Activated naive CD4-positive, alpha-beta T cell treated with anti-CD3 and anti-CD28 coated beads for 36 hours (primary cell): ENCODE measurements around the gene RERE. TPM values are rescaled to one million over a fixed set of nuclear protein-coding genes. Genes with fewer than 3 reads are reported as not detected.
A peak's percentile ranks its signal among the peaks of the same experiment; 100 is the strongest.
"Not testable (repeated sequence)": the region's sequence is repeated elsewhere in the genome, so short reads cannot be mapped to it uniquely, and the experiment has no call there.

Experiments
- CTCF ChIA-PET: fragments of 350-600 bp; sonication (Branson Sonifier 250); formaldehyde crosslinking; loops from one replicate; lab custom pipeline; 2021; ENCODE audit warnings: antibody characterized with exemption; lab: Charles Lee
- DNase-seq: peaks from one replicate; pipeline ENCODE4 v3.0.0-alpha.2; 2020
- H3K27ac Mint-ChIP-seq: one replicate; pipeline ENCODE4 v1.8.0; 2021; ENCODE audit warnings: mild to moderate bottlenecking, mixed read lengths
- H3K27me3 Mint-ChIP-seq: one replicate; pipeline ENCODE4 v1.8.0; 2021; ENCODE audit warnings: low read depth, mixed read lengths
- H3K36me3 Mint-ChIP-seq: one replicate; pipeline ENCODE4 v1.8.0; 2021; ENCODE audit warnings: low read depth, mixed read lengths
- H3K4me1 Mint-ChIP-seq: one replicate; pipeline ENCODE4 v1.8.0; 2021; ENCODE audit warnings: low read depth, mixed read lengths
- H3K4me3 Mint-ChIP-seq: one replicate; pipeline ENCODE4 v1.8.0; 2021; ENCODE audit warnings: mild to moderate bottlenecking, moderate library complexity, mixed read lengths
- H3K9me3 Mint-ChIP-seq: one replicate; pipeline ENCODE4 v1.8.0; 2021; ENCODE audit warnings: mixed read lengths
- intact Hi-C: fragments of 100-400 bp; cut with micrococcal nuclease; formaldehyde crosslinking; loops from one replicate; pipeline ENCODE4 v1.15.1; 2023
- total RNA-seq, 2 experiments: library from RNA; stranded (reverse); gene quantifications; one replicate each; pipeline ENCODE4 v1.2.3, GENCODE V29; 2021

Gene RERE
- total RNA-seq, 2 experiments from 2014 or later = 46.4 to 47.6 TPM

GRCh38 chr1:8831340-8831739, 13.9 kb upstream of the RERE start:
- no peaks in the 10 kb centered on the region for H3K9me3 Mint-ChIP-seq
- H3K27ac Mint-ChIP-seq = no peak overlapping the region
- peaks cover 12% of the 10 kb centered on the region for H3K4me1 Mint-ChIP-seq

GRCh38 chr1:8830732-8831131, 13.3 kb upstream of the RERE start:
- H3K27ac Mint-ChIP-seq, H3K4me3 Mint-ChIP-seq, H3K9me3 Mint-ChIP-seq, H3K36me3 Mint-ChIP-seq, DNase-seq, H3K27me3 Mint-ChIP-seq, intact Hi-C loops: not testable (repeated sequence)
- CTCF ChIA-PET = interaction anchor here (2.0 kb wide), 1 partner anchor 18 kb away, joined by 6 read pairs; no protein-coding TSS in a partner anchor
- peaks cover 12% of the 10 kb centered on the region for H3K4me1 Mint-ChIP-seq

More at GRCh38 chr1:8831340-8831739, 13.9 kb upstream of the RERE start:
- Mint-ChIP-seq H3K36me3 (no peaks in the 10 kb centered on the region), H3K27me3 (no peaks in the 10 kb centered on the region), H3K4me3 (no peak overlapping the region)
- intact Hi-C loops = no loop called here
- no peak for DNase-seq
- CTCF ChIA-PET = interaction anchor here (2.0 kb wide), 1 partner anchor 18 kb away, joined by 6 read pairs; no protein-coding TSS in a partner anchor

- Mint-ChIP-seq H3K27ac (no peak overlapping the region), H3K4me3 (no peak overlapping the region), H3K27me3 (no peaks in the 10 kb centered on the region), H3K36me3 (no peaks in the 10 kb centered on the region), H3K4me1 (peaks cover 12% of the 10 kb centered on the region), H3K9me3 (no peaks in the 10 kb centered on the region)
- intact Hi-C loops = no loop called here
- no peak for DNase-seq
- CTCF ChIA-PET = no interaction called here
Measured at GRCh38 chr1:8825985-8826481, 8.6 kb upstream of the RERE start.

DNA sequence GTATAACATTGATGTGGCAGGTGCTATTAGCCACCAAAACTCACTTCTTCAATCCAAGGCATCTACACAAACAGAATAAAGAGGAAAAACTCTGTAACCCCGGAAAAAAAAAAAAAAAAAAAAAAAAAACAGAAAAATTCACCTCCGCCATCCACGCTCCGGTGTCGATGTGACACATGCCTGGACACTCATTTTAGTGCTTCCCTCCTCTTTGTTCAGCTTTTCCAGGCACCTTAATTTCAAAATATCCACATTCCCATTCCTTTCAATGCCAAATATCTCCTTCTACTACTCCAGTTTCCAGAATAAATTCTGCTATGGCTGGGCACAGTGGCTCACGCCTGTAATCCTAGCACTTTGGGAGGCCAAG, 5.8 kb upstream of the RERE start:
- intact Hi-C loops = no loop called here
- H3K36me3 Mint-ChIP-seq = no peaks in the 10 kb centered on the region
- H3K27ac Mint-ChIP-seq = no peak overlapping the region
- H3K9me3 Mint-ChIP-seq = no peaks in the 10 kb centered on the region
- H3K4me3 Mint-ChIP-seq = no peak overlapping the region
- DNase-seq = no peak
- CTCF ChIA-PET = no interaction called here
- H3K27me3 Mint-ChIP-seq = no peaks in the 10 kb centered on the region
- peaks cover 3% of the 10 kb centered on the region for H3K4me1 Mint-ChIP-seq

DNA sequence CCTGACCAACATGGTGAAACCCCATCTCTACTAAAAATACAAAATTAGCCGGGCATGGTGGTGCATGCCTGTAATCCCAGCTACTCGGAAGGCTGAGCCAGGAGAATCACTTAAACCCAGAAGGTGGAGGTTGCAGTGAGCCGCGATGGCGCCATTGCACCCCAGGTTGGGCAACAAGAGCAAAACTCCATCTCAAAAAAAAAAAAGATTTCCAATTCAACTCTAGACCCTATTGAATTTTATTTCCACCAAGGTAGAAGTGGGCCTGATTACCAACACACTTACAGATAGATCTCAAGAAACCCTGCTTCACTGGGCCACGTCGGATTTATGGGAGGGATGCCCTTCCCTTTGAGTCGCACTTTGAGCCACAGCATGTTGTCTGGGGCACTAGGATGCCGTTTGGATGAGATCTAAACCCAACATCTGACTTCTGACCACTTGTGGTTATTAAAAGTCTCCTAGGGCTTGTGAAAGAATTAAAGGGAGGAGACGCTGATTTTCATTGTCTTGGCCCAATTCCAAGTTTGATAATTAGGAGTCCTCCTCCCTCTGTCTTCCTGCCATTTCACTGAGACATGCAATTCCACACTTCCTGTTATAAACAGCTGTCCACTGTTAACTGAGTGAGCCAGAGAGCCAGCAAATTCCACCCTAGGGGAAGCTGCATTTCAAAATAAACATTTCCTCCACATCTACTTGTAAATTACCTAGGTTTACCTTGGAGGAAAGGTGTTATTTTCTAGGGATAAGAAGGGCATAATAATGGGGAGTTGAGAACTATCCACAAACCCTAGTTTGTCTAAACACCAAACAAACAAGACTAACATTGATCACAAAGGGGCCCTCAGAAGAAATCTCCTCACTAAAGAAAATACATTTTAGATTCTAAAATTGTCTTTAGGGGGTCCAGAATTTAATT, 5.2 kb upstream of the RERE start:
- CTCF ChIA-PET = interaction anchor here (1.2 kb wide), 1 partner anchor 26 kb away, joined by 7 read pairs; no protein-coding TSS in a partner anchor
- no peak overlapping the region for H3K27ac Mint-ChIP-seq
- no peak overlapping the region for H3K4me3 Mint-ChIP-seq
- no peaks in the 10 kb centered on the region for H3K36me3 Mint-ChIP-seq
- no peak for DNase-seq
- intact Hi-C loops = no loop called here
- no peaks in the 10 kb centered on the region for H3K9me3 Mint-ChIP-seq
- peaks cover 6% of the 10 kb centered on the region for H3K4me1 Mint-ChIP-seq
- H3K27me3 Mint-ChIP-seq = no peaks in the 10 kb centered on the region

DNA sequence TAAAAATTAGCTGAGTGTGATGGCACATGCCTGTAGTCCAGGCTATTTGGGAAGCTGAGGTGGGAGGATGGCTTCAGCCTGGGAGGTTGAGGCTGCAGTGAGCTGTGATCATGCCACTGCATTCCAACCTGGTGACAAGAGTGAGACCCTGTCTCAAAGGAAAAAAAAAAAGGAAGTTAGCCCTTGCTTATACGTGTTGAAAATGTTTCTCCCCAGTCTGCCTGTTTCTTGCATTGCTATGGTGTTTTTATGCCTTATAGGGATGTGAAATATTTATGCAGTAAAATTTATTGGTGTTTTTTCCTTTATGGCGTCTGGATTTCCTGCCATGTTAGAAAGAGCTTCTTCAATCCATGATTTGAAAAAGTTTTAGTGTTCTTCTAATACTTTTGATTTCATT, 3.6 kb upstream of the RERE start:
- no peaks in the 10 kb centered on the region for H3K9me3 Mint-ChIP-seq
- peaks cover 12% of the 10 kb centered on the region for H3K4me1 Mint-ChIP-seq
- no peak overlapping the region for H3K27ac Mint-ChIP-seq
- no peak overlapping the region for H3K4me3 Mint-ChIP-seq
- CTCF ChIA-PET = interaction anchor here (0.6 to 1.9 kb wide), 4 partner anchors 9 to 184 kb away, joined by 3 to 11 read pairs (median 5); no protein-coding TSS in a partner anchor
- no peak for DNase-seq
- intact Hi-C loops = no loop called here
- peaks cover 6% of the 10 kb centered on the region for H3K36me3 Mint-ChIP-seq
- H3K27me3 Mint-ChIP-seq = no peaks in the 10 kb centered on the region

- H3K27ac Mint-ChIP-seq, CTCF ChIA-PET, H3K9me3 Mint-ChIP-seq, H3K27me3 Mint-ChIP-seq, DNase-seq, H3K36me3 Mint-ChIP-seq: not testable (repeated sequence)
- intact Hi-C loops = loop anchor here (5.0 to 10.0 kb wide), 5 partner anchors 154 to 1034 kb away; partner anchors contain the start of genes GPR157 and PER3
- peaks cover 35% of the 10 kb centered on the region for H3K4me1 Mint-ChIP-seq
- peak overlapping the region; percentile 6 for H3K4me3 Mint-ChIP-seq
Measured at GRCh38 chr1:8818789-8819188, 1.3 kb upstream of the RERE start.

GRCh38 chr1:8818325-8818775, 910 bp upstream of the RERE start:
- H3K4me3 Mint-ChIP-seq = peak overlapping the region; percentile 79
- intact Hi-C loops = loop anchor here (5.0 to 10.0 kb wide), 5 partner anchors 154 to 1034 kb away; partner anchors contain the start of genes GPR157 and PER3
- H3K27me3 Mint-ChIP-seq = no peaks in the 10 kb centered on the region
- H3K9me3 Mint-ChIP-seq = no peaks in the 10 kb centered on the region
- peak; percentile 30 for DNase-seq
- CTCF ChIA-PET = no interaction called here
- peaks cover 6% of the 10 kb centered on the region for H3K36me3 Mint-ChIP-seq
- peaks cover 39% of the 10 kb centered on the region for H3K4me1 Mint-ChIP-seq
- peak overlapping the region; percentile 38 for H3K27ac Mint-ChIP-seq

DNA sequence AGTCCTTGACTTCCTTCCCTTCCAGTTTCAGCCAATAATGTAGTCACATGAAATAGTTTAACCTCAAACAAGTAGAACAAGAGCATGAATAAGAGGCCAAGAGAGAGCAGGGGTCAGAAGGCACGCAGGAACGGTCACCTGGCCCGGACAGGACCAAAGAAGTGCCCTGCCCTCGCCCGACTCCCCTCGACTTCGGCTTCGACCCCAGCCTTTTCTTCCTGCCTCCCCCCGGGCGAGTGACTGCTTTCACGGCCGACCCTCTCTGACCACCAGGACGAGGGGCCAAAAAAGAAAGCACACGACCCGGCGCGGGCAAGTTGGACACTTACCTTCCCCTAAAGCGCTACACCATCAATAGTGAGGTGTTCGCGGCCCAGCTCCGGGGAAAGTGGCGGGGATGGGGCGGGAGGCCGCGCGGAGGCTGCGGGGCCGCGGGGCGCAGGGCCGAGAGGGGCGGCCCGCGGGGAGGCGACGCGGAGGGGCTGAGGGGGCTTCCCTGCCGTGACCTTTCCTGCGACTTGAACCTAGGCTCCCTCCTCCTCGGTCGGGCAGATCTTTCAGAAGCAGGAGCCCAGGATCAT, 519 bp downstream of the RERE start:
- H3K9me3 Mint-ChIP-seq = no peaks in the 10 kb centered on the region
- no peaks in the 10 kb centered on the region for H3K27me3 Mint-ChIP-seq
- peaks cover 47% of the 10 kb centered on the region for H3K4me1 Mint-ChIP-seq
- H3K36me3 Mint-ChIP-seq = peaks cover 6% of the 10 kb centered on the region
- DNase-seq = peak; percentile 13
- peak overlapping the region; percentile 93 for H3K27ac Mint-ChIP-seq
- intact Hi-C loops = loop anchor here (5.0 to 10.0 kb wide), 5 partner anchors 155 to 1032 kb away; partner anchors contain the start of genes GPR157 and PER3
- CTCF ChIA-PET = no interaction called here
- H3K4me3 Mint-ChIP-seq = peak overlapping the region; percentile 86

DNA sequence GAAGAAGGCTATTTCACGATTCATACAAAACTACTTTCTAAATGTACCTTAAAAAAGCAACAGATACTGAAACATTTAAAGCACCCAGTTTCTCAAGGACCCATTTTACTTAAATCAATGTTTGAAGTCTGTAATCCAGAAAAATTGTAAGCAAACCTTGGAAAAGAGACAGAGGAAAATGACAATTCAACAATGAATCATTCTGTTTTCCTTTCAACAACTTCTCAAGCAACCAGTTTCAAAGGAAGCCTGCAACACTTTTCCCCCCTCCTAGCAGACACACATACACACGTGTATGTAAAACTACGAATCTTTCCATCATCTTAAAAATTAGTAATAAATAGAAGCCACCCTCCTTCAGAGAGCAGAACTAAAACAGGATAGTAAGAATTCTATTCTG, 1.2 kb downstream of the RERE start:
- CTCF ChIA-PET = interaction anchor here (1.9 kb wide), 1 partner anchor 33 kb away, joined by 10 read pairs; no protein-coding TSS in a partner anchor
- H3K27ac Mint-ChIP-seq = peak overlapping the region; percentile 93
- intact Hi-C loops = loop anchor here (5.0 to 10.0 kb wide), 5 partner anchors 156 to 1031 kb away; partner anchors contain the start of genes GPR157 and PER3
- H3K27me3 Mint-ChIP-seq = no peaks in the 10 kb centered on the region
- DNase-seq = no peak
- no peaks in the 10 kb centered on the region for H3K9me3 Mint-ChIP-seq
- H3K4me3 Mint-ChIP-seq = peak overlapping the region; percentile 86
- H3K36me3 Mint-ChIP-seq = peaks cover 6% of the 10 kb centered on the region
- peaks cover 50% of the 10 kb centered on the region for H3K4me1 Mint-ChIP-seq

GRCh38 chr1:8815582-8816151, 1.8 kb downstream of the RERE start:
- peaks cover 50% of the 10 kb centered on the region for H3K4me1 Mint-ChIP-seq
- no peaks in the 10 kb centered on the region for H3K27me3 Mint-ChIP-seq
- H3K4me3 Mint-ChIP-seq = peak overlapping the region; percentile 86
- no peaks in the 10 kb centered on the region for H3K9me3 Mint-ChIP-seq
- peaks cover 6% of the 10 kb centered on the region for H3K36me3 Mint-ChIP-seq
- no peak for DNase-seq
- no peak overlapping the region for H3K27ac Mint-ChIP-seq
- intact Hi-C loops = loop anchor here (5.0 to 10.0 kb wide), 5 partner anchors 157 to 1031 kb away; partner anchors contain the start of genes GPR157 and PER3
- CTCF ChIA-PET = interaction anchor here (0.9 to 1.9 kb wide), 2 partner anchors 32 to 34 kb away, joined by 3 to 10 read pairs; no protein-coding TSS in a partner anchor
